SK-MEL-5 (cell line): ENCODE data around the gene ENTPD2. TPM values are rescaled to one million over a fixed set of nuclear protein-coding genes. Genes with fewer than 3 reads are reported as not detected.
"Not testable (repeated sequence)": the region's sequence is repeated elsewhere in the genome, so short reads cannot be mapped to it uniquely, and the experiment has no call there.

Experiments
- DNase-seq: peaks from one replicate; pipeline ENCODE4 v3.0.0-alpha.2; 2016; ENCODE audit warnings: low read depth, low spot score
- in situ Hi-C: cut with HindIII; loops from 2 replicates; pipeline ENCODE4 v1.10.0; 2016; ENCODE audit warnings: low sequenced_read_pairs, high pct_unique_total_duplicates, low pct_unique_long_range_greater_than_20kb
- total RNA-seq: library from RNA; depleted of rRNA; stranded (reverse); fragments of >200 nt; shearing (Covaris generic); gene quantifications from 2 replicates; pipeline ENCODE4 v1.2.3, GENCODE V29; 2014

Gene ENTPD2
- total RNA-seq, 1 experiment from 2014 or later: not detected

GRCh38 chr9:137039611-137040366 lies 14.1 kb downstream of the ENTPD2 start:
- in situ Hi-C loops: loop anchor here (25.0 kb wide), 1 partner anchor 102 kb away; the partner anchor contains the start of genes C8G and FBXW5
- no peak for DNase-seq

- no peak for DNase-seq
- in situ Hi-C loops: loop anchor here (25.0 kb wide), 1 partner anchor 102 kb away; the partner anchor contains the start of genes C8G and FBXW5
Observed at GRCh38 chr9:137038916-137039315, 14.9 kb downstream of the ENTPD2 start.

GRCh38 chr9:137037483-137037882 lies 16.4 kb downstream of the ENTPD2 start:
- in situ Hi-C loops: loop anchor here (25.0 kb wide), 1 partner anchor 100 kb away; the partner anchor contains the start of genes C8G and FBXW5
- DNase-seq: no peak

GRCh38 chr9:137037035-137037434 lies 16.8 kb downstream of the ENTPD2 start:
- in situ Hi-C loops: loop anchor here (25.0 kb wide), 1 partner anchor 100 kb away; the partner anchor contains the start of genes C8G and FBXW5

GRCh38 chr9:137035937-137036336 lies 17.9 kb downstream of the ENTPD2 start:
- in situ Hi-C loops: loop anchor here (25.0 kb wide), 1 partner anchor 99 kb away; the partner anchor contains the start of genes C8G and FBXW5

More at GRCh38 chr9:137037035-137037434, 16.8 kb downstream of the ENTPD2 start:
- DNase-seq: no peak

GRCh38 chr9:137035507-137035834 lies 18.4 kb downstream of the ENTPD2 start:
- no peak for DNase-seq
- in situ Hi-C loops: loop anchor here (25.0 kb wide), 1 partner anchor 98 kb away; the partner anchor contains the start of genes C8G and FBXW5

More at GRCh38 chr9:137035937-137036336, 17.9 kb downstream of the ENTPD2 start:
- DNase-seq: no peak

GRCh38 chr9:137034709-137035506 lies 19.0 kb downstream of the ENTPD2 start:
- peak; percentile 84 for DNase-seq
- in situ Hi-C loops: loop anchor here (25.0 kb wide), 1 partner anchor 98 kb away; the partner anchor contains the start of genes C8G and FBXW5

GRCh38 chr9:137034039-137034708 lies 19.7 kb downstream of the ENTPD2 start:
- no peak for DNase-seq
- in situ Hi-C loops: loop anchor here (25.0 kb wide), 1 partner anchor 97 kb away; the partner anchor contains the start of genes C8G and FBXW5

GRCh38 chr9:137033481-137033880 lies 20.4 kb downstream of the ENTPD2 start:
- in situ Hi-C loops: loop anchor here (25.0 kb wide), 1 partner anchor 96 kb away; the partner anchor contains the start of genes C8G and FBXW5

GRCh38 chr9:137032858-137033257 lies 21.0 kb downstream of the ENTPD2 start:
- DNase-seq: no peak
- in situ Hi-C loops: loop anchor here (25.0 kb wide), 1 partner anchor 96 kb away; the partner anchor contains the start of genes C8G and FBXW5

More at GRCh38 chr9:137033481-137033880, 20.4 kb downstream of the ENTPD2 start:
- not testable (repeated sequence) for DNase-seq

GRCh38 chr9:137031904-137032640 lies 21.8 kb downstream of the ENTPD2 start, which contains the start of gene FUT7:
Gene FUT7, minus strand, starts transcription at chr9:137032088. Its CDS starts 97 bp downstream, at chr9:137031991.
- no peak for DNase-seq
- in situ Hi-C loops: loop anchor here (25.0 kb wide), 1 partner anchor 95 kb away; the partner anchor contains the start of genes C8G and FBXW5

- no peak for DNase-seq
- in situ Hi-C loops: loop anchor here (25.0 kb wide), 1 partner anchor 94 kb away; the partner anchor contains the start of genes C8G and FBXW5
Observed at GRCh38 chr9:137030538-137031527, 23.0 kb downstream of the ENTPD2 start.

- no peak for DNase-seq
- in situ Hi-C loops: loop anchor here (25.0 kb wide), 1 partner anchor 93 kb away; the partner anchor contains the start of genes C8G and FBXW5
Observed at GRCh38 chr9:137030006-137030405, 23.9 kb downstream of the ENTPD2 start.

- in situ Hi-C loops: loop anchor here (25.0 kb wide), 1 partner anchor 92 kb away; the partner anchor contains the start of genes C8G and FBXW5
- peak; percentile 74 for DNase-seq
Observed at GRCh38 chr9:137029058-137029936, 24.6 kb downstream of the ENTPD2 start.
